Natural killer cell (primary cell): ENCODE data around the gene CIDEA. TPM values are rescaled to one million over a fixed set of nuclear protein-coding genes. Genes with fewer than 3 reads are reported as not detected.

Source experiments
- ATAC-seq, 3 donors: fragments of 150-1000 bp in 2 of 3; fragments of 200-7000 bp in 1 of 3; cut with Tn5 transposase; 1 replicate in 1 of 3; 2 replicates in 2 of 3; pipeline ENCODE4 v1.10.0; 2021; ENCODE audit warnings: mild to moderate bottlenecking in 2 of 3, moderate library complexity in 2 of 3
- DNase-seq, 2 donors: peaks; one replicate each; pipeline versions ENCODE4 v3.0.0 to v3.0.0-alpha.2; 2013 to 2021; ENCODE audit warnings: mixed read lengths in 1 of 2
- H3K27ac ChIP-seq: one replicate; pipeline ENCODE4 v1.5.1; 2013; ENCODE audit warnings: mild to moderate bottlenecking, low read length
- H3K27me3 ChIP-seq: one replicate; pipeline ENCODE4 v1.6.1; 2013; ENCODE audit warnings: low read length; ENCODE audit not compliant: control insufficient read depth, insufficient read depth
- H3K36me3 ChIP-seq: one replicate; pipeline ENCODE4 v1.6.1; 2013; ENCODE audit warnings: low read length; ENCODE audit not compliant: control insufficient read depth, insufficient read depth
- H3K4me1 ChIP-seq: one replicate; pipeline ENCODE4 v1.6.1; 2013; ENCODE audit warnings: low read length; ENCODE audit not compliant: control insufficient read depth, insufficient read depth
- H3K4me3 ChIP-seq: one replicate; pipeline ENCODE4 v1.5.1; 2013; ENCODE audit warnings: low read length
- H3K9me3 ChIP-seq: one replicate; pipeline ENCODE4 v1.6.1; 2013; ENCODE audit warnings: low read length; ENCODE audit not compliant: control insufficient read depth, insufficient read depth
- H3K27ac Mint-ChIP-seq, 2 donors: one replicate each; pipeline ENCODE4 v1.8.0; 2022; ENCODE audit warnings: mild to moderate bottlenecking in 2 of 2, mixed read lengths in 2 of 2, moderate library complexity in 1 of 2
- H3K27me3 Mint-ChIP-seq, 2 donors: one replicate each; pipeline ENCODE4 v1.8.0; 2022; ENCODE audit warnings: low read depth in 2 of 2, mixed read lengths in 2 of 2
- H3K36me3 Mint-ChIP-seq: one replicate; pipeline ENCODE4 v1.8.0; 2022; ENCODE audit warnings: mixed read lengths
- H3K4me1 Mint-ChIP-seq, 2 donors: one replicate each; pipeline ENCODE4 v1.8.0; 2022; ENCODE audit warnings: mixed read lengths in 2 of 2
- H3K4me3 Mint-ChIP-seq: one replicate; pipeline ENCODE4 v1.8.0; 2022; ENCODE audit warnings: mild to moderate bottlenecking, moderate library complexity, mixed read lengths
- H3K9me3 Mint-ChIP-seq, 2 donors: one replicate each; pipeline ENCODE4 v1.8.0; 2022; ENCODE audit warnings: mixed read lengths in 2 of 2
- WGBS: methylation state at CpG from one replicate; pipeline ENCODE4 v1.1.7; 2013; ENCODE audit warnings: missing lambda C conversion rate; ENCODE audit not compliant: insufficient coverage; 5-methylcytosine and 5-hydroxymethylcytosine counted together
- intact Hi-C: fragments of 100-400 bp; cut with micrococcal nuclease; formaldehyde crosslinking; loops from one replicate; pipeline ENCODE4 v1.14.2; 2022
- total RNA-seq, 4 donors: library from RNA; stranded (reverse); fragments of 120-200 nt in 1 of 4; gene quantifications; one replicate each; pipeline versions ENCODE4 v1.2.3 to v1.2.4, GENCODE V29; 2013 to 2022
- TF ChIP-seq, protein P1 (sequence below): fragments of 200-600 bp; IDR thresholded peaks from one replicate; pipeline ENCODE4 v1.8.0; 2022; ENCODE audit warnings: antibody characterized with exemption

Gene CIDEA
- total RNA-seq, 3 donors from 2014 or later (not counting 1 experiment from before 2014, with no cell fraction given), result not detected

DNA sequence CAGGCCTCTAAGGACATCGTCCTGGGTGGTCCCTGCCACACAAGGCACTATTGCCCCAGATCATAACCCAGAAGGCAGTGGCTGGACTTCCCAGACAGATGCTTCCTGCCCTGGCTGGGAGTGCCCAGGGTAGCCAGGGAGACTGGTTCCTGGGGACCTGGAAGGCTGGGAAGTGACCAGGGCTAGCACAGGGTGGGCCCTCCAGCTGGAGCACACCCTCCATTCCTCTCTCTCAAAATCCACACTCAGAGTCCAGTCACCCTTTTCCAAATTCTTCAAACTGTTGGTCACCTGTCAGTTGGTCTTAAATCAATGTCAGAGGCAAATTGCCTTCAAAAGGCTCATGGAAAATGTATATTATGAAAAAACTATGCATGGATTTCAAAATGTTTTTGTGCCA is 42.3 kb downstream of the CIDEA start:
- WGBS, result 86% methylated on average over 1 of the region's 1 CpG
- no peaks in the 10 kb centered on the region for H3K9me3 Mint-ChIP-seq
- no peaks in the 10 kb centered on the region for H3K4me1 Mint-ChIP-seq
- H3K27ac Mint-ChIP-seq, result no peak overlapping the region
- no peaks in the 10 kb centered on the region for H3K36me3 Mint-ChIP-seq
- no peak overlapping the region for H3K27ac ChIP-seq
- no peak overlapping the region for H3K4me3 Mint-ChIP-seq
- ATAC-seq (no peak), DNase-seq (no peak)
- H3K9me3 ChIP-seq, result no peaks in the 10 kb centered on the region
- no peaks in the 10 kb centered on the region for H3K36me3 ChIP-seq
- H3K4me3 ChIP-seq, result no peak overlapping the region
- H3K4me1 ChIP-seq, result no peaks in the 10 kb centered on the region
- intact Hi-C loops, result no loop called here
- TF ChIP-seq, protein P1, sequence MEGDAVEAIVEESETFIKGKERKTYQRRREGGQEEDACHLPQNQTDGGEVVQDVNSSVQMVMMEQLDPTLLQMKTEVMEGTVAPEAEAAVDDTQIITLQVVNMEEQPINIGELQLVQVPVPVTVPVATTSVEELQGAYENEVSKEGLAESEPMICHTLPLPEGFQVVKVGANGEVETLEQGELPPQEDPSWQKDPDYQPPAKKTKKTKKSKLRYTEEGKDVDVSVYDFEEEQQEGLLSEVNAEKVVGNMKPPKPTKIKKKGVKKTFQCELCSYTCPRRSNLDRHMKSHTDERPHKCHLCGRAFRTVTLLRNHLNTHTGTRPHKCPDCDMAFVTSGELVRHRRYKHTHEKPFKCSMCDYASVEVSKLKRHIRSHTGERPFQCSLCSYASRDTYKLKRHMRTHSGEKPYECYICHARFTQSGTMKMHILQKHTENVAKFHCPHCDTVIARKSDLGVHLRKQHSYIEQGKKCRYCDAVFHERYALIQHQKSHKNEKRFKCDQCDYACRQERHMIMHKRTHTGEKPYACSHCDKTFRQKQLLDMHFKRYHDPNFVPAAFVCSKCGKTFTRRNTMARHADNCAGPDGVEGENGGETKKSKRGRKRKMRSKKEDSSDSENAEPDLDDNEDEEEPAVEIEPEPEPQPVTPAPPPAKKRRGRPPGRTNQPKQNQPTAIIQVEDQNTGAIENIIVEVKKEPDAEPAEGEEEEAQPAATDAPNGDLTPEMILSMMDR, result no peak
- no peaks in the 10 kb centered on the region for H3K27me3 ChIP-seq
- H3K27me3 Mint-ChIP-seq, result peaks cover 6 to 11% of the 10 kb centered on the region in 2 donors

DNA sequence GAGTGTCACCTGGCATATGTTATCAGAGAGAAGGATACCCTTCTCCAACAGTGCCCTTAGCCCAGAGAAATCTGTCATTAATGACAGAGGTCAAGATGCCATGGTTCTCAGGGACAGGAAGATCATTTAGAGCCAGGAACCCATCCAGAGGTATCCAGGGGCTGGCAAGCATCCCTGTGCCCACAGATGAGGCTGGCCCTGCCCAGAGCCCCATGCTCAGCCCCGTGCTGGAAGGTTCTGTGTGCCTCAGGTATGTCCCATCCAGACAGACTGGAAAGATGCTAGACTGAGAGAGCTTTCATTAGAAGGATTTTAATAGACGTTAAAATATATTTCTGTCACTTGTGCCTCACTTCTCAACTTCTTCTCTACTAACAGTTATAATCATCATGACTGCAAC is 45.7 kb downstream of the CIDEA start:
- intact Hi-C loops, result no loop called here
- Mint-ChIP-seq H3K36me3 (no peaks in the 10 kb centered on the region), H3K4me3 (no peak overlapping the region), H3K27me3 (peaks cover 8 to 18% of the 10 kb centered on the region in 2 donors), H3K27ac (no peak overlapping the region), H3K4me1 (no peaks in the 10 kb centered on the region), H3K9me3 (no peaks in the 10 kb centered on the region)
- TF ChIP-seq, protein P1, result no peak
- no peaks in the 10 kb centered on the region for H3K4me1 ChIP-seq
- H3K27me3 ChIP-seq, result no peaks in the 10 kb centered on the region
- ATAC-seq (no peak), DNase-seq (no peak)
- no peak overlapping the region for H3K27ac ChIP-seq
- H3K9me3 ChIP-seq, result no peaks in the 10 kb centered on the region
- 87% methylated on average over 2 of the region's 2 CpGs for WGBS
- H3K36me3 ChIP-seq, result no peaks in the 10 kb centered on the region
- no peak overlapping the region for H3K4me3 ChIP-seq

DNA sequence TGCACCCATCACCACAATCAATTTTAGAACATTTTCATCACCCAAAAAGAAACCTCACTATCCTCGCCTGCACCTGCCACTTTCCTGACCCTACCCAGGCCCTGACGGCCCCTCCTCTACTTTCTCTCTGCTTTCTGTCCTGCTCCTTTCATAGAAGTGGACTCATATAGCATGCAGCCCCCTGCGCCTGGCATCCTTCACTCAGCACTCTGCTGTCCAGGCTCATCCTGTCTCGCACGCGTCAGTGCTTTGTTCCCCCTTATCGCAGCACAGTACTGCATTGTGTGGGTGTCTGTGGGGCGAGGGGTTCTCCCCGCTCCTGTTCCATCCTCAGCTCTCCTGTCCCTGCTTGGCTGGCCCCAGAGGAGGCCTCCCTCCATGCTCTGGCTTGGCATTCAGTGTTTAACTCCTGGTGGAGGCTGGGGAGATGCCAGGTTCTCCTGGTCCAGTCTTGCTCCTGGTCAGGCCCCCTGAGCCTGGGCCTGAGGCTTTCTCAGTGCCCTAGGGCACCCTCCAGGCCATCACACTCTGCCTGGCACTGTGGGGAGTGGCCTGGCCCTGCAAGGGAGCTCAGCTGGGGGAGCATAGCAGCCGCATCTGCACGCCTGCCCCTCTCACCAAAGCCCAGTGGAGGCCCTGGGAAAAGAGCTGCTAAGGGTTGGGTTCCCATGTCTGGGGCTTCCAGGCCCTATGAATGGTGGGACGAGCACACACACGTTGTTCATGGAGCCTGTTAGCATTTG is 47.3 kb downstream of the CIDEA start:
- H3K4me3 Mint-ChIP-seq, result no peak overlapping the region
- H3K9me3 ChIP-seq, result no peaks in the 10 kb centered on the region
- WGBS, result 82% methylated on average over 13 of the region's 13 CpGs
- H3K36me3 ChIP-seq, result no peaks in the 10 kb centered on the region
- DNase-seq (no peak), ATAC-seq (no peak)
- H3K27ac ChIP-seq, result no peak overlapping the region
- H3K9me3 Mint-ChIP-seq, result no peaks in the 10 kb centered on the region
- H3K27me3 Mint-ChIP-seq, result peaks cover 21 to 29% of the 10 kb centered on the region in 2 donors
- H3K4me1 ChIP-seq, result no peaks in the 10 kb centered on the region
- no peaks in the 10 kb centered on the region for H3K36me3 Mint-ChIP-seq
- peaks cover 0 to under 1% of the 10 kb centered on the region in 2 donors for H3K4me1 Mint-ChIP-seq
- TF ChIP-seq, protein P1, result no peak
- H3K27ac Mint-ChIP-seq, result no peak overlapping the region
- intact Hi-C loops, result no loop called here
- no peak overlapping the region for H3K4me3 ChIP-seq
- H3K27me3 ChIP-seq, result peaks cover 3% of the 10 kb centered on the region
